ENCODE data around the gene TSFM. TPM values are rescaled to one million over a fixed set of nuclear protein-coding genes. Genes with fewer than 3 reads are reported as not detected.
A peak's percentile ranks its signal among the peaks of the same experiment; 100 is the strongest.

The TSFM gene
- total and polyA plus RNA-seq, 9 of the 15 experiments (the other 6 are each of a cell fraction or from before 2014, with no cell fraction given) = 44.6 to 198 (median 60.2) TPM

GRCh38 chr12:57751432-57751787, 31.2 kb upstream of the TSFM start:
- CTCF ChIA-PET (ENCODE audit: low intra/inter-chr PET ratio) = no interaction called here
- POLR2A ChIA-PET = interaction anchor here (0.6 to 1.2 kb wide), 3 partner anchors 19 to 232 kb away, joined by 3 to 5 read pairs (median 4); no protein-coding TSS in a partner anchor
- no peaks in the 10 kb centered on the region for H3K9me1 ChIP-seq (ENCODE audit: control insufficient read depth, insufficient read depth, low read length)
- no peaks in the 10 kb centered on the region for H4K20me1 ChIP-seq (replicated peaks; ENCODE audit: control insufficient read depth, insufficient read depth, low read length)
- H3K4me3 ChIP-seq = peak overlapping the region; percentile 66
- ATAC-seq (peak; percentile 14), FAIRE-seq (no peak), DNase-seq (ENCODE audit: extremely low read depth in 1 of 4, low spot score in 3 of 4) (no peak)
- in situ Hi-C loops (cut with MboI) (no loop called here), intact Hi-C loops (cut with micrococcal nuclease) (no loop called here)
- 0 out of 2 replicates have a peak overlapping the region, but pooled peaks have one; percentile 51 for H2AFZ ChIP-seq (ENCODE audit: low read depth, low read length)
- H3K4me1 ChIP-seq (replicated peaks in 1 of 2; ENCODE audit: control insufficient read depth in 2 of 2, insufficient read depth in 2 of 2, low read length in 2 of 2) = peaks cover 29 to 39% of the 10 kb centered on the region in 2 experiments
- peak overlapping the region; percentile 96 for H3K27ac ChIP-seq (ENCODE audit: extremely low read depth, low read depth, low read length)
- peaks cover 50% of the 10 kb centered on the region for H3K36me3 ChIP-seq (ENCODE audit: control insufficient read depth, insufficient read depth, low read length)
- BruUV-seq (replicated peaks) = no TSS peak
- H3K79me2 ChIP-seq (ENCODE audit: control insufficient read depth, insufficient read depth, low read length) = peaks cover 44% of the 10 kb centered on the region
- peak overlapping the region; percentile 99 for H3K4me2 ChIP-seq (ENCODE audit: insufficient read depth, low read length)
- TF ChIP-seq CTCF (IDR thresholded peaks at IDR 0.05 in 2 of 3, conservative IDR thresholded peaks at IDR 0.05 in 1 of 3; ENCODE audit: insufficient read depth in 2 of 3, low read depth in 1 of 3, low read length in 3 of 3) (0 out of 6 replicates have a peak, but pooled peaks of 1 of the 3 experiments have one; percentile 12), PCBP1 (IDR thresholded peaks at IDR 0.05; ENCODE audit: low read depth, low read length, poor library complexity, severe bottlenecking) (no peak), GABPB1 (CRISPR knock-in tag; IDR thresholded peaks at IDR 0.05) (no peak), CGGBP1 (CRISPR knock-in tag; IDR thresholded peaks at IDR 0.05) (no peak), MXD1 (CRISPR knock-in tag; IDR thresholded peaks at IDR 0.05; ENCODE audit: borderline replicate concordance, poor library complexity, severe bottlenecking) (no peak), MYNN (IDR thresholded peaks at IDR 0.05) (0 out of 2 replicates have a peak, but pooled peaks have one; percentile 12), MYNN (CRISPR knock-in tag; IDR thresholded peaks at IDR 0.05) (no peak), SIN3A (IDR thresholded peaks at IDR 0.05; ENCODE audit: borderline replicate concordance in 2 of 2, control insufficient read depth in 1 of 2, low read depth in 2 of 2, low read length in 2 of 2) (no peak), HBP1 (CRISPR knock-in tag; IDR thresholded peaks at IDR 0.05) (peak; percentile 41; the same call in 1 of the 2 replicates), TBP (optimal IDR thresholded peaks at IDR 0.05; ENCODE audit: low read depth, low read length) (peak; percentile 34), HDGF (IDR thresholded peaks at IDR 0.05) (peak; percentile 54; the same call in 1 of the 2 replicates), VEZF1 (CRISPR knock-in tag; IDR thresholded peaks at IDR 0.05) (no peak), THRAP3 (IDR thresholded peaks at IDR 0.05; ENCODE audit: borderline replicate concordance) (0 out of 2 replicates have a peak, but pooled peaks have one; percentile 18)
- WGBS (ENCODE audit: insufficient coverage, low coverage, missing lambda C conversion rate) = 0% methylated on average over 8 of the region's 8 CpGs
- no peaks in the 10 kb centered on the region; a peak in 1 of 5 replicates for H3K27me3 ChIP-seq (ENCODE audit: control insufficient read depth in 2 of 2, insufficient read depth in 2 of 2, low read length in 2 of 2)
- H3K9ac ChIP-seq (ENCODE audit: insufficient read depth in 1 of 2, low read depth in 2 of 2, low read length in 2 of 2) = peak overlapping the region; percentile 97
- no peaks in the 10 kb centered on the region for H3K9me3 ChIP-seq (replicated peaks; ENCODE audit: control insufficient read depth, insufficient read depth, low read depth, low read length)

Measured in K562 (cell line).